ENCODE measurements around the gene CNTNAP2. TPM values are rescaled to one million over a fixed set of nuclear protein-coding genes. Genes with fewer than 3 reads are reported as not detected.
"Not testable (repeated sequence)": the region's sequence is repeated elsewhere in the genome, so short reads cannot be mapped to it uniquely, and the experiment has no call there.

CNTNAP2 gene
- polyA plus RNA-seq, 3 donors from 2014 or later, result 0.94 to 1.1 TPM; not detected in 1

GRCh38 chr7:148319316-148319808 is 2202.8 kb downstream of the CNTNAP2 start:
- Mint-ChIP-seq H3K4me3 (no peak overlapping the region), H3K4me1 (peaks cover 9 to 27% of the 10 kb centered on the region in 2 donors), H3K27me3 (ENCODE audit: low read depth in 3 of 3) (peaks cover 0 to 2% (median 2%) of the 10 kb centered on the region in 3 donors), H3K9me3 (peaks cover 0 to 8% (median 0%) of the 10 kb centered on the region in 6 donors), H3K27ac (no peak overlapping the region), H3K36me3 (no peaks in the 10 kb centered on the region)
- DNase-seq, result no peak

DNA sequence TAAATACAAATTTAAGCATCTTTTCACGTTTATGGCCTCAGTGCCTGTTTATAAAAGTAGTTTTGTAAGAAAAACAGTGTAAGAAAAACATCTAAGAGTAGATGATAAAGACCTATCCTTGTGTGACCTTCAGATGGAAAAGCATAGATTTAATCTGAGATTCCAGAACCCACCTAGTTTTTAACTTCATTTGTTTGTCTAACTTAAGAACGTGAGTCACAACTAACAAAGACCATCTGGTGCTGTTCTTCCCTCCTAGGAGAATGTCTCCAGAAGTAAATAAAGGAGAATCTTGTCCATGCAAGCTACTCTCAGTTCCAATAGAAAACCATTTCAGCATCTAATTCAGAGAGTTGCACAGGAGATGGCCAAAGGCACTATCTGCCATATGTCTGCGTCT is 2208.6 kb downstream of the CNTNAP2 start:
- Mint-ChIP-seq H3K36me3 (peaks cover 0 to 1% (median under 1%) of the 10 kb centered on the region in 3 donors), H3K9me3 (peaks cover 0 to 4% (median 0%) of the 10 kb centered on the region in 6 donors), H3K27ac (no peak overlapping the region), H3K4me1 (peaks cover 3 to 19% of the 10 kb centered on the region in 2 donors), H3K4me3 (no peak overlapping the region), H3K27me3 (ENCODE audit: low read depth in 3 of 3) (peaks cover 0 to 11% (median 3%) of the 10 kb centered on the region in 3 donors)
- DNase-seq, result no peak

DNA sequence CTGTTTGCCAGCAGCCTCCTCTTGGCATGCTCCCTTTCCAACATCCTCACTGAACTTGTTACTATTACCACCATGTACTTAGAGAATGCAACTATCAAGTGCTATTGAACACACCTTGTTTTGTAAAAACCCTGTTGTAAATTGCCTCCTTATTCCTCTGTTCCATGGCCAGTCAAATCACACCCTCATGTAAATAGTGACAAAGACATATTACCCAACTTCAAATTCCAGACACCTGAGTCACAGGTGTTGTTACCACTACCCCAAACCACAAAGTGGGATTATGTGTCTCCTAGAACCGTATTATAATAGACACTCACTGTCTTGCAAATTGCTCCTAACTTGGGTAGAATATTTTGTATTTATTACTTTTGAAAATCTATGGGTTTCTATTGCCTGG is 2210.8 kb downstream of the CNTNAP2 start:
- DNase-seq, result no peak
- Mint-ChIP-seq H3K4me1 (peaks cover 10 to 24% of the 10 kb centered on the region in 2 donors), H3K27ac (no peak overlapping the region), H3K27me3 (ENCODE audit: low read depth in 3 of 3) (peaks cover 1 to 13% (median 6%) of the 10 kb centered on the region in 3 donors), H3K36me3 (peaks cover 5 to 6% (median 6%) of the 10 kb centered on the region in 3 donors), H3K9me3 (peaks cover 0 to 8% (median 1%) of the 10 kb centered on the region in 6 donors), H3K4me3 (no peak overlapping the region)

- H3K4me1 Mint-ChIP-seq, result peaks cover 7 to 12% of the 10 kb centered on the region in 2 donors
Measured at GRCh38 chr7:148328906-148329305, 2212.3 kb downstream of the CNTNAP2 start.

DNA sequence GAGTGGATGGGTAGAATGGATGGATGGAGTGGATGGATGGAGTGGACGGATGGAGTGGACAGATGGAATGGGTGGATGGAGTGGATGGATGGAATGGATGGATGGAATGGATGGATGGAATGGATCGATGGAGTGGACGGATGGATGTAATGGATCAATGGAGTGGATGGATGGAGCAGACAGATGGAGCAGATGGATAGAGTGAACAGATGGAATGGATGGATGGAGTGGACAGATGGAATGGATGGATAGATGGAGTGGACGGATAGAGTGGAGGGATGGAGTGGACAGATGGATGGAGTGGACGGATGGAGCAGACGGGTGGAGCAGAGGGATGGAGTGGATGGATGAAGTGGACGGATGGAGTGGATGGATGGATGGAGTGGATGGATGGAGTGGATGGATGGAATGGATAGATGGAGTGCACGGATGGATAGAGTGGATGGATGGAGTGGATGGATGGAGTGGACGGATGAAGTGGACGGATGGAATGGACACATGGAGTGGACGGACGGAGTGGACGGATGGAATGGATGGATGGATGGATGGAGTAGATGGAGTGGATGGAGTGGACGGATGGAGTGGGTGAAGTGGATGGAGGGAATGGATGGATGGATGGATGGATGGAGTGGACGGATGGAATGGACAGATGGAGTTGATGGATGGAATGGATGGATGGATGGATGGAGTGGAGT is 2213.7 kb downstream of the CNTNAP2 start:
- Mint-ChIP-seq H3K4me1 (peaks cover 6 to 7% of the 10 kb centered on the region in 2 donors), H3K4me3 (no peak overlapping the region), H3K27ac (peak overlapping the region in 1 of 6 donors; percentile 1), H3K36me3 (peaks cover 5 to 6% (median 6%) of the 10 kb centered on the region in 3 donors), H3K9me3 (peaks cover 0 to 6% (median 1%) of the 10 kb centered on the region in 6 donors), H3K27me3 (ENCODE audit: low read depth in 3 of 3) (peaks cover 1 to 12% (median 7%) of the 10 kb centered on the region in 3 donors)
- DNase-seq, result no peak

More at GRCh38 chr7:148328906-148329305, 2212.3 kb downstream of the CNTNAP2 start:
- Mint-ChIP-seq H3K27ac (no peak overlapping the region), H3K9me3 (peaks cover 0 to 8% (median 1%) of the 10 kb centered on the region in 6 donors), H3K4me3 (no peak overlapping the region), H3K36me3 (peaks cover 5 to 6% (median 6%) of the 10 kb centered on the region in 3 donors), H3K27me3 (ENCODE audit: low read depth in 3 of 3) (peaks cover 1 to 13% (median 8%) of the 10 kb centered on the region in 3 donors)
- DNase-seq, result no peak

DNA sequence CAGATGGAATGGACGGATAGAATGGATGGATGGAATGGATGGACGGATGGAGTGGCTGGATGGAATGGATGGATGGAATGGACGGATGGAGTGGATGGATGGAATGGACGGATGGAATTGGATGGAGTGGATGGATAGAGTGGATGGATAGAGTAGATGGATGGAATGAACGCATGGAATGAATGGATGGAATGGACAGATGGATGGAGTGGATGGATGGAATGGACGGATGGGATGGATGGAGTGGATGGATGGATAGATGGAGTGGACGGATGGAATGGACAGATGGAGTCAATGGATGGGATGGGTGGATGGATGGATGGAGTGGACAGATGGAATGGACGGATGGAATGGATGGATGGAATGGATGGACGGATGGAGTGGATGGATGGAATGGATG is 2214.2 kb downstream of the CNTNAP2 start:
- Mint-ChIP-seq H3K27me3 (ENCODE audit: low read depth in 3 of 3) (peaks cover 1 to 9% (median 7%) of the 10 kb centered on the region in 3 donors), H3K9me3 (peaks cover 0 to 6% (median 1%) of the 10 kb centered on the region in 6 donors), H3K4me3 (no peak overlapping the region), H3K4me1 (peaks cover 6 to 7% of the 10 kb centered on the region in 2 donors), H3K27ac (no peak overlapping the region), H3K36me3 (peaks cover 5 to 6% (median 6%) of the 10 kb centered on the region in 3 donors)
- no peak for DNase-seq

DNA sequence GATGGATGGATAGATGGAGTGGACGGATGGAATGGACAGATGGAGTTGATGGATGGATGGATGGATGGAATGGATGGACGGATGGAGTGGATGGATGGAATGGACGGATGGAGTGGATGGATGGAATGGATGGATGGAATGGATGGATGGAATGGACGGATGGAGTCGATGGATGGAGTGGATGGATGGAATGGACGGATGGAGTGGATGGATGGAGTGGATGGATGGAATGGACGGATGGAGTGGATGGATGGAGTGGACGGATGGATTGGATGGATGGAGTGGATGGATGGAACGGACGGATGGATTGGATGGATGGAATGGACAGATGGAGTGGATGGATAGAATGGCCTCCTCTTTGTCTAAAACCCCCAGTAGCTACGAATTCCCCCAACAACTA is 2214.9 kb downstream of the CNTNAP2 start:
- not testable (repeated sequence) for H3K36me3 Mint-ChIP-seq; H3K27me3 Mint-ChIP-seq (ENCODE audit: low read depth in 3 of 3); DNase-seq; H3K27ac Mint-ChIP-seq; H3K4me3 Mint-ChIP-seq; H3K4me1 Mint-ChIP-seq; H3K9me3 Mint-ChIP-seq

DNA sequence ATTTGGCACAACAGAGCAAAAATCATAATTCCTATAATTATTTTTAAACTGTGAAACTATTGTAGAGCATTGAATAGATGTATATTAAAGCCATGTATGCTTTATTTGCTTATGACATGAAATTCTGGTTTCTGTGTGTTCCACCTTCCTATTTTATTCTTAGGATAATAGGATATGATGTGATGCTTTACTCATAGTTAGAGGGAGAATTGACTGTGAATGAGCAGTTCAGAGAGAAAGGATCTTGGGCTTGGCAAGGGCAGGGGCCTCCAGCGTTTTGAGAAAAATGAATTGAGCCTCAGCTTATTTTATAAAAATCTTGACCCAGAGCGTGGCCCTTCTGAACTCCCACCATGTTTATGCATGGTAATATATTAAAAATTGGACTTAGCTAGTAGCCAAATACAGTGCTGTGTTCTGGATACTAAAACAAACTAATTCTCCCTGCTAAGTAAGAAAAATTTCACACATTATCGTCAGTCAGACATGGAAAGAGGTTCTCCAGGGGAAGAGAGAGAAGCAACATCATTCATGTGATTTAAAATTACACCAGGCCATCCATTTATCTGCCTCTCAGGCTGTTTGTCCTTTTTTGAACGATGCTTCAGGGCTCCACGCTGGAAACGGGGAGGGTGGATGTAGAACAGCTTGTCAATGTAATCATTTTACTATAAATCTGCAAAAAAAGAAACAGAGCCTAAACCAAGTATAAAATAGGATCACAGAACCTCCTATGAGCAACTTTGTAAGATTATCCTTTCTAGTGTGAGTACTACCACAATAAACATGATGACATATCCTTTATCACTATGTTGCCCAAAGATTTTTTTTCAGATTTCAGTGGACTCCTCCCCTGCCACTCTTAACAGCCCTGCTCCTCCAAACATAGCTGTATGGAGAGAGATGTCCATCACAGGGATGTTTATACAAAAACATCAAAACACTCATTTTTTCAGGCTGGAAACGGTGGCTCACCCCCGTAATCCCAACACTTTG is 2215.9 kb downstream of the CNTNAP2 start:
- H3K36me3 Mint-ChIP-seq, result peaks cover 5 to 6% (median 6%) of the 10 kb centered on the region in 3 donors
- peaks cover 1 to 12% (median 9%) of the 10 kb centered on the region in 3 donors for H3K27me3 Mint-ChIP-seq (ENCODE audit: low read depth in 3 of 3)
- DNase-seq, result no peak
- H3K27ac Mint-ChIP-seq, result no peak overlapping the region
- peaks cover 0 to 6% (median 1%) of the 10 kb centered on the region in 6 donors for H3K9me3 Mint-ChIP-seq
- H3K4me3 Mint-ChIP-seq, result no peak overlapping the region
- peaks cover 6 to 7% of the 10 kb centered on the region in 2 donors for H3K4me1 Mint-ChIP-seq

DNA sequence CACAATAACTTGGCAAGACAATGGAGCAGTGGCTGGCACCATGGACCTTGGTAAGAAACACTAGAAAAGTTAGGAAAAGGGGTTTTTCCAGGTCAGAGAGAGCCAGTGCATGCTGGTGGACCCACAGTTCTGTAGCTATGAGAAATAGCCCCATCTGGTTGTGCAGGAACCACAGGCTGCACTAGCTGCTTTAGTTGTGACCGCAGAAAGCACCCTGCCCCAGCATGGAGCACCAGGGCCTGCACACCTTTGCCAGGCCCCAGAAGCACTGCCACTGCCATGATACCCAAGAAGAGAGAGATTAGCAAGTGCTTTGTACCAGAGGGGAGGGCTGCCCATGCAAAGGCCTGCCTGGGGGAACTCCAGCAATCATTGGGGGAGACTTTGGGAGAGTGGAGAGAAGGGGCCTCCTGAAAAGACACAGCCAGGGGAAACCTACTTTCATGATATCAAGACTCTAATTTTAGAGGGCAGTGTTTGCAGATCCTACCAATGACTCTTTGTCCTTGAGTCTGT is 2217.9 kb downstream of the CNTNAP2 start:
- Mint-ChIP-seq H3K9me3 (peaks cover 0 to 6% (median 1%) of the 10 kb centered on the region in 6 donors), H3K27me3 (ENCODE audit: low read depth in 3 of 3) (peaks cover 9 to 16% (median 9%) of the 10 kb centered on the region in 3 donors), H3K36me3 (peaks cover 5 to 6% (median 6%) of the 10 kb centered on the region in 3 donors), H3K27ac (no peak overlapping the region), H3K4me1 (peaks cover 9 to 18% of the 10 kb centered on the region in 2 donors), H3K4me3 (no peak overlapping the region)
- DNase-seq, result no peak

- DNase-seq, result no peak
- Mint-ChIP-seq H3K27ac (no peak overlapping the region), H3K36me3 (peaks cover 5 to 6% (median 6%) of the 10 kb centered on the region in 3 donors), H3K9me3 (peaks cover 0 to 6% (median 1%) of the 10 kb centered on the region in 6 donors), H3K27me3 (ENCODE audit: low read depth in 3 of 3) (peaks cover 13 to 16% (median 13%) of the 10 kb centered on the region in 3 donors), H3K4me1 (peaks cover 13 to 22% of the 10 kb centered on the region in 2 donors), H3K4me3 (no peak overlapping the region)
Measured at GRCh38 chr7:148334959-148335577, 2218.5 kb downstream of the CNTNAP2 start.

GRCh38 chr7:148335790-148336189 is 2219.2 kb downstream of the CNTNAP2 start:
- Mint-ChIP-seq H3K9me3 (peaks cover 0 to 3% (median under 1%) of the 10 kb centered on the region in 6 donors), H3K36me3 (peaks cover 0 to 3% (median 0%) of the 10 kb centered on the region in 3 donors), H3K27me3 (ENCODE audit: low read depth in 3 of 3) (peaks cover 14 to 17% (median 15%) of the 10 kb centered on the region in 3 donors), H3K27ac (no peak overlapping the region), H3K4me3 (no peak overlapping the region), H3K4me1 (peaks cover 10 to 16% of the 10 kb centered on the region in 2 donors)
- DNase-seq, result no peak

DNA sequence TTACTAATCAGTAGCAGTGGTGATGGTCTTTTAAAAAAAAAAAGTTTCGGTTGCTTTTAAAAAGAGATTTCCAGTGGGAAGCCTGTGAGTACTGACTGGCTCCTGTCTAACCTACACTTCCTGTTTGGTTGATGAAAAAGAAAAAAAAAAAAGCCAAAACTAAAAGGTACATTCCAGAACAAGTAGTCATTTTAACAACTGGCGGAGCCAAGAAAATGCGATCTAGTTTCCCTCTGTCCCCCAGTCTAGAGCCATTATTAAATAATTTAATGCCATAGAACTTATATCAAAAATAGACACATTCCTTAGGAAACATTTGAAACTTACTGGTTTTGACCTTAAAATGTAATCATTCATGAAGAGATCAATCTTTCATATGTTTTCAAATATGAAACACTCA is 2219.8 kb downstream of the CNTNAP2 start:
- no peak overlapping the region for H3K27ac Mint-ChIP-seq
- H3K36me3 Mint-ChIP-seq, result no peaks in the 10 kb centered on the region
- H3K4me1 Mint-ChIP-seq, result peaks cover 8 to 16% of the 10 kb centered on the region in 2 donors
- H3K27me3 Mint-ChIP-seq (ENCODE audit: low read depth in 3 of 3), result peaks cover 13 to 15% (median 14%) of the 10 kb centered on the region in 3 donors
- no peak for DNase-seq
- peaks cover 0 to 1% (median 0%) of the 10 kb centered on the region in 6 donors for H3K9me3 Mint-ChIP-seq
- H3K4me3 Mint-ChIP-seq, result no peak overlapping the region

All from immature natural killer cell (primary cell).